WTC11 (cell line): ENCODE data around the gene NHERF1. TPM values are rescaled to one million over a fixed set of nuclear protein-coding genes. Genes with fewer than 3 reads are reported as not detected.

Experiments
- ATAC-seq: fragments of 200-7000 bp; cut with Tn5 transposase; 2 replicates; pipeline ENCODE4 v1.10.0; 2021; ENCODE audit warnings: mild to moderate bottlenecking, moderate library complexity
- CTCF ChIA-PET: fragments of 300-600 bp; sonication (Branson Sonifier 250); formaldehyde crosslinking; loops from one replicate; lab custom pipeline; 2021; ENCODE audit warnings: antibody characterized with exemption; lab: Charles Lee
- POLR2A ChIA-PET: fragments of 350-600 bp; sonication (Branson Sonifier 250); formaldehyde crosslinking; loops from one replicate; lab custom pipeline; 2021; ENCODE audit warnings: antibody characterized with exemption; lab: Charles Lee
- DNase-seq: peaks from one replicate; pipeline ENCODE4 v3.0.0; 2021; ENCODE audit warnings: low spot score
- H3K27ac Mint-ChIP-seq: 2 replicates; pipeline ENCODE4 v1.8.0; 2021; ENCODE audit warnings: mixed read lengths
- H3K27me3 Mint-ChIP-seq: 2 replicates; pipeline ENCODE4 v1.8.0; 2021; ENCODE audit warnings: low read depth, mild to moderate bottlenecking, moderate library complexity, mixed read lengths
- H3K36me3 Mint-ChIP-seq: 2 replicates; pipeline ENCODE4 v1.8.0; 2021; ENCODE audit warnings: mixed read lengths
- H3K4me1 Mint-ChIP-seq: 2 replicates; pipeline ENCODE4 v1.8.0; 2022; ENCODE audit warnings: mixed read lengths
- H3K4me3 Mint-ChIP-seq: 2 replicates; pipeline ENCODE4 v1.8.0; 2021; ENCODE audit warnings: mild to moderate bottlenecking, moderate library complexity, mixed read lengths
- H3K9me3 Mint-ChIP-seq: 2 replicates; pipeline ENCODE4 v1.8.0; 2021; ENCODE audit warnings: mixed read lengths
- IRF1 ChIP-seq: sonication (generic); formaldehyde crosslinking; IDR thresholded peaks from 2 replicates; pipeline ENCODE4 v1.8.0; 2023; ENCODE audit warnings: missing genetic modification reagents
- JAZF1 ChIP-seq: fragments of 250-450 bp; sonication (Bioruptor Pico); IDR thresholded peaks from 2 replicates; pipeline ENCODE4 v1.9.0; 2021; ENCODE audit warnings: moderate library complexity, mild to moderate bottlenecking, inconsistent platforms
- NFE2L1 ChIP-seq: sonication (generic); formaldehyde crosslinking; IDR thresholded peaks from 2 replicates; pipeline ENCODE4 v1.8.1; 2023; ENCODE audit warnings: missing genetic modification reagents
- RELA ChIP-seq: sonication (generic); formaldehyde crosslinking; IDR thresholded peaks from 2 replicates; pipeline ENCODE4 v1.8.1; 2022; ENCODE audit warnings: missing genetic modification reagents, mild to moderate bottlenecking, borderline replicate concordance
- RORB ChIP-seq: fragments of 250-450 bp; sonication (Bioruptor Pico); IDR thresholded peaks from 2 replicates; pipeline ENCODE4 v1.9.0; 2021; ENCODE audit warnings: mild to moderate bottlenecking
- TEAD1 ChIP-seq: sonication (generic); formaldehyde crosslinking; IDR thresholded peaks from 2 replicates; pipeline ENCODE4 v1.8.0; 2022; ENCODE audit warnings: mild to moderate bottlenecking, missing genetic modification reagents
- TEAD4 ChIP-seq: sonication (generic); formaldehyde crosslinking; IDR thresholded peaks from 2 replicates; pipeline ENCODE4 v1.8.0; 2022; ENCODE audit warnings: mild to moderate bottlenecking, missing genetic modification reagents
- TP53 ChIP-seq: sonication (generic); formaldehyde crosslinking; IDR thresholded peaks from 2 replicates; pipeline ENCODE4 v1.8.1; 2023; ENCODE audit warnings: mild to moderate bottlenecking, missing genetic modification reagents
- USF1 ChIP-seq: sonication (generic); formaldehyde crosslinking; IDR thresholded peaks from 2 replicates; pipeline ENCODE4 v1.8.0; 2022; ENCODE audit warnings: mild to moderate bottlenecking, missing genetic modification reagents
- ZMAT4 ChIP-seq: fragments of 250-450 bp; sonication (Bioruptor Pico); IDR thresholded peaks from 2 replicates; pipeline ENCODE4 v1.9.0; 2021; ENCODE audit warnings: mild to moderate bottlenecking
- ZNF263 ChIP-seq: sonication (generic); formaldehyde crosslinking; IDR thresholded peaks from 2 replicates; pipeline ENCODE4 v1.8.1; 2022; ENCODE audit warnings: low read depth, mild to moderate bottlenecking, moderate library complexity, missing genetic modification reagents
- ZNF671 ChIP-seq: fragments of 250-450 bp; sonication (Bioruptor Pico); IDR thresholded peaks from 2 replicates; pipeline ENCODE4 v1.8.0; 2021; ENCODE audit warnings: mild to moderate bottlenecking
- total RNA-seq: library from RNA; stranded (reverse); gene quantifications from 3 replicates; pipeline ENCODE4 v1.2.3, GENCODE V29; 2021
- TF ChIP-seq, protein P1 (sequence below): sonication (generic); formaldehyde crosslinking; IDR thresholded peaks from 2 replicates; pipeline ENCODE4 v1.8.1; 2023; ENCODE audit warnings: mild to moderate bottlenecking, missing genetic modification reagents
- TF ChIP-seq, protein P2 (sequence below): fragments of 250-450 bp; sonication (Bioruptor Pico); IDR thresholded peaks from 2 replicates; pipeline ENCODE4 v1.9.0; 2021; ENCODE audit warnings: mild to moderate bottlenecking
- TF ChIP-seq, protein P3 (sequence below): fragments of 250-450 bp; sonication (Bioruptor Pico); IDR thresholded peaks from 2 replicates; pipeline ENCODE4 v2.1.2; 2022; ENCODE audit warnings: mild to moderate bottlenecking, moderate library complexity
- TF ChIP-seq, protein P4 (sequence below): fragments of 200-600 bp; IDR thresholded peaks from 2 replicates; pipeline ENCODE4 v1.8.0; 2022; ENCODE audit warnings: antibody characterized with exemption
- TF ChIP-seq, protein P5 (sequence below): sonication (generic); formaldehyde crosslinking; IDR thresholded peaks from 2 replicates; pipeline ENCODE4 v1.8.0; 2022; ENCODE audit warnings: missing genetic modification reagents
- TF ChIP-seq, protein P6 (sequence below): sonication (generic); formaldehyde crosslinking; IDR thresholded peaks from 2 replicates; pipeline ENCODE4 v1.8.1; 2022; ENCODE audit warnings: mild to moderate bottlenecking, moderate library complexity, missing genetic modification reagents

The NHERF1 gene
- total RNA-seq, 1 experiment from 2014 or later, result 111 TPM

DNA sequence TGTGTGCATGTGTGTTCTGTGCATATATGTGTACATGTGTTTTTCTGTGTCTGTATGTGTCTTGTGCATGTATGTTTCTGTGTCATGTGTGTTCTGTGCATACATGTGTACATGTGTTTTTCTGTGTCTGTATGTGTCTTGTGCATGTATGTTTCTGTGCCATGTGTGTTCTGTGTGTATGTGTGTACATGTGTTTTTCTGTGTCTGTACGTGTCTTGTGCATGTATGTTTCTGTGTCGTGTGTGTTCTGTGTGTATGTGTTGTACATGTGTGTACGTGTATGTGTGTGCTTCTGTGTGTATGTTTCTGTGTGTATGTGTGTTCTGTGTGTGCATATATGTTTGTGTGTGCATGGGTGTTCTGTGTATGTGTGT lies 19.7 kb upstream of the NHERF1 start (continued):
- TF ChIP-seq, protein P1, sequence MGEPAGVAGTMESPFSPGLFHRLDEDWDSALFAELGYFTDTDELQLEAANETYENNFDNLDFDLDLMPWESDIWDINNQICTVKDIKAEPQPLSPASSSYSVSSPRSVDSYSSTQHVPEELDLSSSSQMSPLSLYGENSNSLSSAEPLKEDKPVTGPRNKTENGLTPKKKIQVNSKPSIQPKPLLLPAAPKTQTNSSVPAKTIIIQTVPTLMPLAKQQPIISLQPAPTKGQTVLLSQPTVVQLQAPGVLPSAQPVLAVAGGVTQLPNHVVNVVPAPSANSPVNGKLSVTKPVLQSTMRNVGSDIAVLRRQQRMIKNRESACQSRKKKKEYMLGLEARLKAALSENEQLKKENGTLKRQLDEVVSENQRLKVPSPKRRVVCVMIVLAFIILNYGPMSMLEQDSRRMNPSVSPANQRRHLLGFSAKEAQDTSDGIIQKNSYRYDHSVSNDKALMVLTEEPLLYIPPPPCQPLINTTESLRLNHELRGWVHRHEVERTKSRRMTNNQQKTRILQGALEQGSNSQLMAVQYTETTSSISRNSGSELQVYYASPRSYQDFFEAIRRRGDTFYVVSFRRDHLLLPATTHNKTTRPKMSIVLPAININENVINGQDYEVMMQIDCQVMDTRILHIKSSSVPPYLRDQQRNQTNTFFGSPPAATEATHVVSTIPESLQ, result no peak
- TF ChIP-seq, protein P2, sequence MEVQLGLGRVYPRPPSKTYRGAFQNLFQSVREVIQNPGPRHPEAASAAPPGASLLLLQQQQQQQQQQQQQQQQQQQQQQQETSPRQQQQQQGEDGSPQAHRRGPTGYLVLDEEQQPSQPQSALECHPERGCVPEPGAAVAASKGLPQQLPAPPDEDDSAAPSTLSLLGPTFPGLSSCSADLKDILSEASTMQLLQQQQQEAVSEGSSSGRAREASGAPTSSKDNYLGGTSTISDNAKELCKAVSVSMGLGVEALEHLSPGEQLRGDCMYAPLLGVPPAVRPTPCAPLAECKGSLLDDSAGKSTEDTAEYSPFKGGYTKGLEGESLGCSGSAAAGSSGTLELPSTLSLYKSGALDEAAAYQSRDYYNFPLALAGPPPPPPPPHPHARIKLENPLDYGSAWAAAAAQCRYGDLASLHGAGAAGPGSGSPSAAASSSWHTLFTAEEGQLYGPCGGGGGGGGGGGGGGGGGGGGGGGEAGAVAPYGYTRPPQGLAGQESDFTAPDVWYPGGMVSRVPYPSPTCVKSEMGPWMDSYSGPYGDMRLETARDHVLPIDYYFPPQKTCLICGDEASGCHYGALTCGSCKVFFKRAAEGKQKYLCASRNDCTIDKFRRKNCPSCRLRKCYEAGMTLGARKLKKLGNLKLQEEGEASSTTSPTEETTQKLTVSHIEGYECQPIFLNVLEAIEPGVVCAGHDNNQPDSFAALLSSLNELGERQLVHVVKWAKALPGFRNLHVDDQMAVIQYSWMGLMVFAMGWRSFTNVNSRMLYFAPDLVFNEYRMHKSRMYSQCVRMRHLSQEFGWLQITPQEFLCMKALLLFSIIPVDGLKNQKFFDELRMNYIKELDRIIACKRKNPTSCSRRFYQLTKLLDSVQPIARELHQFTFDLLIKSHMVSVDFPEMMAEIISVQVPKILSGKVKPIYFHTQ, result no peak

DNA sequence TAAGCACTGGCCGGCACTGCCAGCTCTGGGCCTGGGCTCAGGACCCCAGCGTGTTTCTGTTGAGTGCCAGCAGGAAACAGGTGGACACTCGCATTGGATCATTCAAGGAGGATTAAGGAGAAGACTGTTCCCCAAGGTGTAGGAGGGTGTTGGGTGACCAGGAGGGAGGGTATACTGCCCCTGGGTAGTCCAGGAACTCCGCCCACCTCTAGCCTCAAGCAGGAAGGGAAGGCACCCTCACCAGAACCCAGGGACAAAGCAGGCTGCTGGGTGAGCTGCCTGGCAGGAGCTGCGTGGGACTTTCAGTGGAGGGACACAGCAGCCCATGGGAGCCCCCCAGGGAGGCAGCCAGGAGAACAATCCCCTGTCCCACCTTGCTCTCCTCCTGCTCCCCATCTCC lies 19.1 kb upstream of the NHERF1 start:
- ATAC-seq, result no peak
- TF ChIP-seq IRF1 (CRISPR knock-in tag) (no peak), NFE2L1 (CRISPR knock-in tag) (no peak), TEAD1 (CRISPR knock-in tag) (no peak), JAZF1 (no peak), RORB (CRISPR knock-in tag) (no peak), TEAD4 (CRISPR knock-in tag) (no peak), ZMAT4 (CRISPR knock-in tag) (no peak), ZNF263 (no peak)
- TF ChIP-seq, protein P3, sequence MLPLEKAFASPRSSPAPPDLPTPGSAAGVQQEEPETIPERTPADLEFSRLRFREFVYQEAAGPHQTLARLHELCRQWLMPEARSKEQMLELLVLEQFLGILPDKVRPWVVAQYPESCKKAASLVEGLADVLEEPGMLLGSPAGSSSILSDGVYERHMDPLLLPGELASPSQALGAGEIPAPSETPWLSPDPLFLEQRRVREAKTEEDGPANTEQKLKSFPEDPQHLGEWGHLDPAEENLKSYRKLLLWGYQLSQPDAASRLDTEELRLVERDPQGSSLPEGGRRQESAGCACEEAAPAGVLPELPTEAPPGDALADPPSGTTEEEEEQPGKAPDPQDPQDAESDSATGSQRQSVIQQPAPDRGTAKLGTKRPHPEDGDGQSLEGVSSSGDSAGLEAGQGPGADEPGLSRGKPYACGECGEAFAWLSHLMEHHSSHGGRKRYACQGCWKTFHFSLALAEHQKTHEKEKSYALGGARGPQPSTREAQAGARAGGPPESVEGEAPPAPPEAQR (CRISPR knock-in tag), result no peak
- TF ChIP-seq, protein P4, sequence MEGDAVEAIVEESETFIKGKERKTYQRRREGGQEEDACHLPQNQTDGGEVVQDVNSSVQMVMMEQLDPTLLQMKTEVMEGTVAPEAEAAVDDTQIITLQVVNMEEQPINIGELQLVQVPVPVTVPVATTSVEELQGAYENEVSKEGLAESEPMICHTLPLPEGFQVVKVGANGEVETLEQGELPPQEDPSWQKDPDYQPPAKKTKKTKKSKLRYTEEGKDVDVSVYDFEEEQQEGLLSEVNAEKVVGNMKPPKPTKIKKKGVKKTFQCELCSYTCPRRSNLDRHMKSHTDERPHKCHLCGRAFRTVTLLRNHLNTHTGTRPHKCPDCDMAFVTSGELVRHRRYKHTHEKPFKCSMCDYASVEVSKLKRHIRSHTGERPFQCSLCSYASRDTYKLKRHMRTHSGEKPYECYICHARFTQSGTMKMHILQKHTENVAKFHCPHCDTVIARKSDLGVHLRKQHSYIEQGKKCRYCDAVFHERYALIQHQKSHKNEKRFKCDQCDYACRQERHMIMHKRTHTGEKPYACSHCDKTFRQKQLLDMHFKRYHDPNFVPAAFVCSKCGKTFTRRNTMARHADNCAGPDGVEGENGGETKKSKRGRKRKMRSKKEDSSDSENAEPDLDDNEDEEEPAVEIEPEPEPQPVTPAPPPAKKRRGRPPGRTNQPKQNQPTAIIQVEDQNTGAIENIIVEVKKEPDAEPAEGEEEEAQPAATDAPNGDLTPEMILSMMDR, result no peak
- Mint-ChIP-seq H3K4me3 (no peak overlapping the region), H3K9me3 (no peaks in the 10 kb centered on the region), H3K4me1 (no peaks in the 10 kb centered on the region), H3K27ac (no peak overlapping the region), H3K36me3 (no peaks in the 10 kb centered on the region), H3K27me3 (no peaks in the 10 kb centered on the region; the same call in 1 of the 2 replicates)
- ChIA-PET CTCF (interaction anchor here (0.8 to 1.2 kb wide), 2 partner anchors 8 to 72 kb away, joined by 3 to 6 read pairs; no protein-coding TSS in a partner anchor), POLR2A (no interaction called here)
- no peak for DNase-seq

GRCh38 chr17:74729866-74730265 lies 18.6 kb upstream of the NHERF1 start:
- Mint-ChIP-seq H3K9me3 (no peaks in the 10 kb centered on the region), H3K36me3 (no peaks in the 10 kb centered on the region), H3K4me3 (no peak overlapping the region), H3K4me1 (peaks cover 3% of the 10 kb centered on the region; the same call in 1 of the 2 replicates), H3K27ac (no peak overlapping the region), H3K27me3 (no peaks in the 10 kb centered on the region; the same call in none of the 2 replicates)
- ChIA-PET CTCF (interaction anchor here (0.8 to 1.2 kb wide), 2 partner anchors 8 to 73 kb away, joined by 3 to 6 read pairs; no protein-coding TSS in a partner anchor), POLR2A (no interaction called here)
- no peak for ATAC-seq
- DNase-seq, result no peak
- TF ChIP-seq RELA, result no peak
- TF ChIP-seq TEAD1 (CRISPR knock-in tag), result no peak
- TF ChIP-seq IRF1 (CRISPR knock-in tag), result no peak
- TF ChIP-seq, protein P5, sequence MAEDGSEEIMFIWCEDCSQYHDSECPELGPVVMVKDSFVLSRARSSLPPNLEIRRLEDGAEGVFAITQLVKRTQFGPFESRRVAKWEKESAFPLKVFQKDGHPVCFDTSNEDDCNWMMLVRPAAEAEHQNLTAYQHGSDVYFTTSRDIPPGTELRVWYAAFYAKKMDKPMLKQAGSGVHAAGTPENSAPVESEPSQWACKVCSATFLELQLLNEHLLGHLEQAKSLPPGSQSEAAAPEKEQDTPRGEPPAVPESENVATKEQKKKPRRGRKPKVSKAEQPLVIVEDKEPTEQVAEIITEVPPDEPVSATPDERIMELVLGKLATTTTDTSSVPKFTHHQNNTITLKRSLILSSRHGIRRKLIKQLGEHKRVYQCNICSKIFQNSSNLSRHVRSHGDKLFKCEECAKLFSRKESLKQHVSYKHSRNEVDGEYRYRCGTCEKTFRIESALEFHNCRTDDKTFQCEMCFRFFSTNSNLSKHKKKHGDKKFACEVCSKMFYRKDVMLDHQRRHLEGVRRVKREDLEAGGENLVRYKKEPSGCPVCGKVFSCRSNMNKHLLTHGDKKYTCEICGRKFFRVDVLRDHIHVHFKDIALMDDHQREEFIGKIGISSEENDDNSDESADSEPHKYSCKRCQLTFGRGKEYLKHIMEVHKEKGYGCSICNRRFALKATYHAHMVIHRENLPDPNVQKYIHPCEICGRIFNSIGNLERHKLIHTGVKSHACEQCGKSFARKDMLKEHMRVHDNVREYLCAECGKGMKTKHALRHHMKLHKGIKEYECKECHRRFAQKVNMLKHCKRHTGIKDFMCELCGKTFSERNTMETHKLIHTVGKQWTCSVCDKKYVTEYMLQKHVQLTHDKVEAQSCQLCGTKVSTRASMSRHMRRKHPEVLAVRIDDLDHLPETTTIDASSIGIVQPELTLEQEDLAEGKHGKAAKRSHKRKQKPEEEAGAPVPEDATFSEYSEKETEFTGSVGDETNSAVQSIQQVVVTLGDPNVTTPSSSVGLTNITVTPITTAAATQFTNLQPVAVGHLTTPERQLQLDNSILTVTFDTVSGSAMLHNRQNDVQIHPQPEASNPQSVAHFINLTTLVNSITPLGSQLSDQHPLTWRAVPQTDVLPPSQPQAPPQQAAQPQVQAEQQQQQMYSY, result no peak
- TF ChIP-seq USF1 (CRISPR knock-in tag), result no peak
- TF ChIP-seq, protein P6, sequence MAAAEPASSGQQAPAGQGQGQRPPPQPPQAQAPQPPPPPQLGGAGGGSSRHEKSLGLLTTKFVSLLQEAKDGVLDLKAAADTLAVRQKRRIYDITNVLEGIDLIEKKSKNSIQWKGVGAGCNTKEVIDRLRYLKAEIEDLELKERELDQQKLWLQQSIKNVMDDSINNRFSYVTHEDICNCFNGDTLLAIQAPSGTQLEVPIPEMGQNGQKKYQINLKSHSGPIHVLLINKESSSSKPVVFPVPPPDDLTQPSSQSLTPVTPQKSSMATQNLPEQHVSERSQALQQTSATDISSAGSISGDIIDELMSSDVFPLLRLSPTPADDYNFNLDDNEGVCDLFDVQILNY (CRISPR knock-in tag), result no peak
- TF ChIP-seq ZNF671 (CRISPR knock-in tag), result no peak
- TF ChIP-seq ZNF263, result no peak
- TF ChIP-seq TP53, result no peak
